ENCODE data around the gene XYLB. TPM values are rescaled to one million over a fixed set of nuclear protein-coding genes. Genes with fewer than 3 reads are reported as not detected.
"Not testable (repeated sequence)": the region's sequence is repeated elsewhere in the genome, so short reads cannot be mapped to it uniquely, and the experiment has no call there.

Gene XYLB
- total RNA-seq, 1 experiment from 2014 or later, result 14.0 TPM

DNA sequence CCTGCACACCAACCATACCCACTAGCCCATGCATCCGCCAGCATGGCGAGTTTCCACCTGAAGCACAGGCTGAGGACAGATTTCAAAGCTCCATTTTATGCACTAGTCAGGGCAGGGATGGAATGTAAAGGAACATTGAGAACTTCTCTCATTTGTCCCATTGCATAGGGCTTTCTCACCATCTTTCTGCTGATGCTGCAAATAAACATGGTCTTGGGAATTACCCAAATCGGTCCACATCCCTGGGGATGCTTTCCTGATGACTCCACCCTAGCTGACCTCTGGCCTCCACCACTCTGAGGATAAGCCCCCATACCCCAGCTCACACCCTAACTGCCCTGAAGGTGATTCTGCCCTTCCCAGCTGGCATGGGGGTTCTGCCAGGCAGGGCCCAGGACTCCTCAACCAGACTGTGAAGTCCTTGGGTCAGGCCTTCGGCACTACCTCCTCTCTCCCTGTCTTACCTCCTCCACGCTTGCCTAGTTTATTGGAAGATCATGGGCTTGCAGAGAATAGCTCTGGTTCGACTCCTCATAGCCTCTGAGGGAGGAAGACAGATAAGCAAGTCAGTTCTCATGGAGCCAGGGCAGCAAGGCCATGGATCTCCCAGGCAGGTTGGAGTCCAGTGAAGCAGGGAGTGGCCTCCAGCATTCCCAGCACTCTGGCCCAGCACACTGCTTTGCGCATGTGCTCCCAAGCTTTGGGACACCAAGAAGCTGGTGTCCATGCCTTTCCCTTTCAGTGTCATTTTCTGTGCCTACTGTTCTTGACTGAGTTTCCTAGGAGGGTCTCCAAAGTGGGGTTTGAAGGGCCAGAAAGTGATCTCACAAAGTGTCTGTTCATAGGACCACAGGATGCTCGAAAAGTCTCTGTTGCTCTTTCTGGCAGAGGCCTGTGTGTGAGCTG, 27.6 kb upstream of the XYLB start:
- Histone ChIP-seq H3K9me2 (ENCODE audit: insufficient read depth) (no peaks in the 10 kb centered on the region), H3K9me3 (ENCODE audit: control insufficient read depth in 1 of 2, insufficient read depth in 1 of 2, low read depth in 1 of 2, low read length in 2 of 2) (no peaks in the 10 kb centered on the region), H4K20me1 (ENCODE audit: insufficient read depth) (no peaks in the 10 kb centered on the region), H2AFZ (ENCODE audit: low read depth, low read length, poor library complexity, severe bottlenecking) (no peak overlapping the region), H3K27me3 (ENCODE audit: insufficient read depth, low read length) (no peaks in the 10 kb centered on the region), H3K79me2 (ENCODE audit: insufficient read depth, low read length) (no peaks in the 10 kb centered on the region), H3K4me1 (ENCODE audit: control insufficient read depth in 1 of 2, insufficient read depth in 2 of 2, low read length in 2 of 2) (no peaks in the 10 kb centered on the region), H3K36me3 (ENCODE audit: control insufficient read depth in 1 of 2, insufficient read depth in 2 of 2, low read length in 2 of 2) (no peaks in the 10 kb centered on the region), H3K4me3 (replicated peaks in 1 of 2; ENCODE audit: low read depth in 1 of 2, low read length in 2 of 2) (no peak overlapping the region), H3K9ac (ENCODE audit: low read length) (no peak overlapping the region), H3K27ac (ENCODE audit: low read depth, low read length) (no peak overlapping the region), H3K4me2 (ENCODE audit: low read length) (no peak overlapping the region)
- DNase-seq (ENCODE audit: low read depth, low spot score) (no peak), ATAC-seq (no peak)
- intact Hi-C loops (cut with micrococcal nuclease), result no loop called here
- no TSS peak for BruUV-seq (replicated peaks)
- POLR2A ChIA-PET, result no interaction called here
- TF ChIP-seq EZH2phosphoT487 (IDR thresholded peaks at IDR 0.05; ENCODE audit: borderline replicate concordance), result no peak
- TF ChIP-seq POLR2A (IDR thresholded peaks at IDR 0.05; ENCODE audit: borderline replicate concordance, extremely low read depth, insufficient read depth, insufficient read length), result no peak
- TF ChIP-seq ZBTB33 (IDR thresholded peaks at IDR 0.05; ENCODE audit: extremely low read depth, insufficient replicate concordance, low read length), result no peak
- TF ChIP-seq CTCF (IDR thresholded peaks at IDR 0.05 in 2 of 3, conservative IDR thresholded peaks at IDR 0.05 in 1 of 3; ENCODE audit: borderline replicate concordance in 1 of 3, insufficient read depth in 1 of 3, low read depth in 2 of 3, low read length in 2 of 3), result no peak
- no peak for TF ChIP-seq ELF1 (IDR thresholded peaks at IDR 0.05; ENCODE audit: borderline replicate concordance, low read depth)
- TF ChIP-seq JUND (IDR thresholded peaks at IDR 0.05), result no peak
- TF ChIP-seq CBX3 (IDR thresholded peaks at IDR 0.05; ENCODE audit: low read depth), result no peak
- TF ChIP-seq CEBPB (IDR thresholded peaks at IDR 0.05; ENCODE audit: low read depth), result no peak
- RAD21 ChIA-PET (ENCODE audit: low non-redundant PET in 1 of 2, low total read pairs in 2 of 2, uncharacterized antibody in 2 of 2, unreplicated experiment in 2 of 2), result no interaction called here
- CTCF ChIA-PET, result no interaction called here

- H3K36me3 ChIP-seq (ENCODE audit: control insufficient read depth in 1 of 2, insufficient read depth in 2 of 2, low read length in 2 of 2); H3K9me3 ChIP-seq (ENCODE audit: control insufficient read depth in 1 of 2, insufficient read depth in 1 of 2, low read depth in 1 of 2, low read length in 2 of 2); intact Hi-C loops (cut with micrococcal nuclease); BruUV-seq (replicated peaks); H3K27me3 ChIP-seq (ENCODE audit: insufficient read depth, low read length); DNase-seq (ENCODE audit: low read depth, low spot score); POLR2A ChIA-PET; H3K4me1 ChIP-seq (ENCODE audit: control insufficient read depth in 1 of 2, insufficient read depth in 2 of 2, low read length in 2 of 2); RAD21 ChIA-PET (ENCODE audit: low non-redundant PET in 1 of 2, low total read pairs in 2 of 2, uncharacterized antibody in 2 of 2, unreplicated experiment in 2 of 2); H4K20me1 ChIP-seq (ENCODE audit: insufficient read depth); H3K27ac ChIP-seq (ENCODE audit: low read depth, low read length); ATAC-seq; H3K9me2 ChIP-seq (ENCODE audit: insufficient read depth); H3K79me2 ChIP-seq (ENCODE audit: insufficient read depth, low read length); CTCF ChIA-PET; H3K9ac ChIP-seq (ENCODE audit: low read length); H3K4me3 ChIP-seq (replicated peaks in 1 of 2; ENCODE audit: low read depth in 1 of 2, low read length in 2 of 2); H3K4me2 ChIP-seq (ENCODE audit: low read length); H2AFZ ChIP-seq (ENCODE audit: low read depth, low read length, poor library complexity, severe bottlenecking): not testable (repeated sequence)
These were observed 25.9 kb upstream of the XYLB start for GRCh38 chr3:38320638-38321037.
